Smooth muscle cell of the brain vasculature (primary cell): ENCODE data around the gene PRKG1.
"Not testable (repeated sequence)": the region's sequence is repeated elsewhere in the genome, so short reads cannot be mapped to it uniquely, and the experiment has no call there.

Experiments
- DNase-seq: peaks from one replicate; pipeline ENCODE4 v3.0.0-alpha.2; 2012; ENCODE audit warnings: low read depth, low spot score

The PRKG1 gene

GRCh38 chr10:51321980-51322379, 247.7 kb downstream of the PRKG1 start:
- no peak for DNase-seq

- no peak for DNase-seq
These were observed 251.4 kb downstream of the PRKG1 start for GRCh38 chr10:51325649-51326048.

DNA sequence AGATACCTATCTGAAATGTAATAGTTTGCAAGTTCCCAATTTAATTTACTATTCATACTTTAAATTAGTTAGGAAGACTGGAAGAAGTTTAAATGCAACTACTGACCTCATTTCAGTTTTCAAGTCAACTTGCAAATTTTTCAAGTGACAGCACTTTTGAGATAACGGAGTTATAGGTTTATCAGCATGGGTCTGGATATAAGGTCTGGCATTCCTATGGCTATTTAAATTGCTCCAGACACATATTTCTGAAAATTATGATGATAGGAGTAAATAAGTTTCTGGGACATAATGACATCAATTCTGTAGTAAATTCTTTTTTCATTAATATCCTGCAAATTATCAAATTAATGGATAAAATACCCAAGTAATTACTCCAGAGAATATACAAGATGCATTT, 251.9 kb downstream of the PRKG1 start:
- DNase-seq, result no peak

GRCh38 chr10:51327432-51327831, 253.1 kb downstream of the PRKG1 start:
- no peak for DNase-seq

DNA sequence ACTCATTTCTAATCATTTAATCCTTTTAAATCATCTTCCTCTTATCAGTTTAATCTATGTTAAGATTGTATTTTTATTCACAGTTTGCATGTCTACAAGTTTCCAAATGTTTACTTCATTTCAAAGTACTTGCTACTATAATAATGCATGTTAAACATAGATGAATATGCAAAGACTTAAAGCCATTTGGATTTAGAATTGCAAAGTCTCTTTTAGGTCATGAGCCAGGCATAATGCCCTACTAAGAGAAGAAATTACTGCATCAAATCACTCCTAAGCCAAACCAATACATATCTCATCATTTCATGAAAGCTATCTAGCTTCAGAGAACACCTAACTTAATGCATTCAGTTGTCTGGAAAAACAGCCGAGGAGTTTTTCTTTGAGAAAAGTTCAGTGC, 266.1 kb downstream of the PRKG1 start:
- no peak for DNase-seq

DNA sequence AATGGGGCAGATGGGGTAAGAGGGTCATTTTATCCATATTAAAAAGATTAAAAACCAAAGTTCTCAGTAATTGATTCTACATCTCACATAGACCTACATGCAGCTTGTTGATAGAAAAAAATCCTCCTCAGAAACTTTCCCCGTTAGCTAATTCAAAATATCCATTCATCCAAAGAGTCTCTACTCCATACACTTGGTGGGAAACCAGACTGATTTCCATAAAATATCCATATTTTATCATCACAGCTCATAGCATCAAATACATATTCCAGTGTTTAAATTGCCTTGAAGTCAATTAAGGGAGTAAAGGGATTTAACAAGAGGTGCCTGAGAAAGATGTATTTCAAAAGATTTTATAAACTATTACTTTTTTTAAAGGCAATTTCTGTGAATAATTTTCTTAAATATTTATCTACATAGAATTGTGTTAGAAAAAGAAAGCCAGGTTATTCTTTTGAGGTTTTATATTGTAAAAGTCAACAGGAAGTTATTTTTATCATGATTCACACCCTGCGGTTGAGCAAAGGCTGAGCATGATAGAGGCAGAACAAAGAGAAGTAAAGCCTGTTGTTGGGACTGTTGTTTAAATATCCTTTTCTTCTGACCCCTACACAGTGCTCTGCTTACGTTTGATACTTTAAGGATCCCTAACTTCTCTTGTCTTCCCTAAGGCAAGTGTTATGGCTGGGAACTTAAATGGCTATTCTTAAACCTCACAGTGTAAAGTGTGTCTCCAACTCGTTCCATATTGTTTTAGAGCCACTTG, 266.7 kb downstream of the PRKG1 start:
- no peak for DNase-seq

DNA sequence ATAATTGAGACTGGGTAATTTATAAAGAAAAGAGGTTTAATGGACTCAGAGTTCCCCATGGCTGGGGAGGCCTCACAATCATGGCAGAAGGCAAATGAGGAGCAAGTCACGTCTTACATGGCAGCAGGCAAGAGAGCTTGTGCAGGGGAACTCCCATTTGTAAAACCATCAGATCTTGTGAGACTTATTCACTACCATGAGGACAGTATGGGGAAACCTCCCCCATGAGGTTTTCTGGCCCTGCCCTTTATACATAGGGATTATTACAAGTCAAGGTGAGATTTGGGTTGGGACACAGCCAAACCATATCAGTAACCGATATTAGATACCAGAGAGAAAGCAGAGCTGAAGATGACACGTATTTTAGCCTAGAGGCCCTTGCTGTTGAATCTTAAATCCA, 267.5 kb downstream of the PRKG1 start:
- not testable (repeated sequence) for DNase-seq

- no peak for DNase-seq
These were observed 268.1 kb downstream of the PRKG1 start for GRCh38 chr10:51342381-51342780.

DNA sequence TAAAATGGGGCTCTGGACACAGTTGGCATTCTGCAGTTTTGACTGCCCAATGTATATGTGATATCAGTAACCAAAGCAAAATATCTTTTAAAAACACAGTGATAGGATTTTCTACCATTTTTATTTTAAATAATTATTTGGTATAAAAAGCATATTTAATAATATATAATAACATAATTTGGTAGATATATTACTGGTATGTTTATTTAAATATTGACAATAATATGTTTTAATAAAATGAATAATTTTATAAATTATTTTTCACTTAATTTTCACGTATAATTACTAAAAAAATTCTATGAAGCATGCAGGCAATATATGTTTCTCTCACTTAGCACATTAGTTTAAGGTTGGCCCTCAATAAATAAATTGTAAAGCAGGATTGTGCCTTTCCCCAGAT, 269.1 kb downstream of the PRKG1 start:
- no peak for DNase-seq

DNA sequence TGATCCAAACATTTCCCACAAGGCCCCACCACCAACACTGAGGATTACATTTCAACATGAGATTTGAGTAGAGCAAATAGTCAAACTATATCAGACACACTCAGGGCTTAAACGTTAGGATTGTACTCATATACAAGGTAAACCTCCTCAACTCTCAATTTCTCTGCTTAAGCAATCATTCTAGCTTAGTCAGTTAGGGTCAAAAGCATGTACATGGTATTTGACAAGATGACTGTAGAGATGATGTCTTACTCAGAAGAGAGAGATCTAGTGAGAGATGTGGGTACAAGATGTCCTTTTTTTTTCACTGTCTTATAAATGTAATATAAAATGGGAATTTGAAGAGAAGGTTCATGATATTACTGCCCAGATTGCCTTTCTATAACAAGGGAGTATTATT, 270.1 kb downstream of the PRKG1 start:
- DNase-seq, result no peak

DNA sequence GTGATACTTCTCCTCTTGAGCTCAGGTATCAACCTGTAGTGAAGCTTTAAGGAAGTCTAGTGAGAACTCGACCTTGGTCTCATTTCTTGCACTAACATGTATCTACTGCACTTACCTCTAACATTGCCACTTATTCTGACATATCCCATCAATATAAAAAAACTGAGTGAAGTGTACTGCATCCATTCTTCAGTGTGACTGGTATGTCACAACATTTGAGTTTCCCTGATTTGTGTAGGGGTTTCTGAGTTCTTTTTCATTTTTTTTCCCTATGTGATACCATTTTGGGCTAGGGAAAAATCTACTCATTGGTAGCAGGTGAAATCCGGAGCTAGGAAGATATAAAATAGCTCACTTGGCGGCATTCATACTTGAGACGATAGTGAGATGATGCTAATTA, 274.3 kb downstream of the PRKG1 start:
- DNase-seq, result no peak

DNA sequence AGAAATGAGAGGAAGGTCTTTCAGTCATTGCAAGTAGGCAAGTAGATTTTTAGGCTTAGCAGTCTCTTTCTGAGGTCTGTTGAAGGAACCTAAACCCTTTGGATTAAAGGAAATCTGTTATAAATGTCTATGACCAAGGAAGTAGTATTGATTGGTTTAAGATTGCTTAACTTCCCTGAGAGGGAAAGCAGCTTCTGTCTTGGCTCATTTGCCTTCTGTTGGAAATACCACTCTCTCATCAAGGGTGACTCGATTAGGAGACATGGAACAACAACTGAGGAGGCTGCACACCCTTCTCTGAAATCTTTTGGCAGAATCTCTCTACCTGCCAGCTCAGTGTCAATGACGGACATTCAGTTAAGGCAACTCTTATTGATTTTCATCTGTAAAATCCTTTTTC, 282.9 kb downstream of the PRKG1 start:
- no peak for DNase-seq

DNA sequence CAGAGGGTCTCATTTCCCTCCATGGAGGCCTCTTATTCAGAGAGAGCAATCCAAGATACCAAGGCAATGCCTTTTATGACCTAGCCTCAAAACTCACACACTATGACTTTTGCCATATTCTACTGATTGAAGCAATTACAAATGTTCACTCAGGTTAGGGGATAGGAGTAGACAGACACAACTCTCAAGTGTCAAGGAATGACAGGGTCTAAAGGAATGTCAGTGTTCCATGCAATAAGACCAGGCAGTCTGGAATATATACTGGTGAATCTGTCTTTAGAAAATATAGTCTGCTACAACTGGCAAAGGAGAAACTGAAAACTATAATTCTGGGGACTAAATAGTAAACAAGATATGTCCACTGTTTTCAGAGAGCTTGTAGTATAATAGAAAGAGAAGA, 283.9 kb downstream of the PRKG1 start:
- no peak for DNase-seq

DNA sequence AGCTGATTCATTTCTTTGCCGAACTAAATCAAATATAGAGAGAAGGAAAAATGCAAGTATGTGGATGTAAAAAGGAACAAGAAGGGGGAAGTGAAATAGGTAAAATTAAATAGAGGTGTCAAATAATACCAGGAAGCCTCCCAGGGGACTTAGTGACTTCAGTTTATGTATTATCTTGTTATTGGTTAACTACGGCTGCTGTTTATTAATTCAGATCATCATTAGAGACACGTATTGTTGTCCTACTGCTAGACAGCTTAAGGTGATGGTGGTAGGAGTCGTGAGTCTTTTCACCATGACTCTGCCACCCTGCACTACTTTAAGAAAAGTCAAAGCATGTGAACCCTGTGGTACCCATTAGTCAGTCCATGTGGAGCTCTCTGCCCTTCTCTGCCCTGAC, 289.1 kb downstream of the PRKG1 start:
- DNase-seq, result no peak

GRCh38 chr10:51364674-51365073, 290.4 kb downstream of the PRKG1 start:
- no peak for DNase-seq

- DNase-seq, result no peak
These were observed 291.8 kb downstream of the PRKG1 start for GRCh38 chr10:51366044-51366443.

GRCh38 chr10:51367127-51367526, 292.8 kb downstream of the PRKG1 start:
- no peak for DNase-seq

- no peak for DNase-seq
These were observed 293.4 kb downstream of the PRKG1 start for GRCh38 chr10:51367694-51368093.

GRCh38 chr10:51368943-51369342, 294.7 kb downstream of the PRKG1 start:
- no peak for DNase-seq

GRCh38 chr10:51369903-51370302, 295.6 kb downstream of the PRKG1 start:
- DNase-seq, result no peak

DNA sequence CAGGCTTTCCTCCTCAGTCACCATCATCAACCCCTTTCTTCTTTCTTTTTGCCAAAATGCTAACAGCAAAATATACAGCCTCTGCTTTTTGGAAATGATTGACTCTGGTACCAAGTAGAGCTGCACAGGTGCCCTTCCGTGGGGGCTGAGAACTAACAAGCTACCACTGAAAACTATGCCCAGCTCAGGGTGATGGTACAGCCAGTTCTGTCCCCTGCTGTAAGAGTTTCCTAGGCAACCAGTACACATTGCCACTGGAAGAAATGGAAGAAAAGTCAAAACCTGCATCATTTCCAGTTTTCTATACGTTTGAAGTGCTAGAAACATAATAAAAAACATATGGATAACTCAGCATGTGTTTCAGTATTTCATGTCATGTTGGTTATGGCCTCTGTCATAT, 297.5 kb downstream of the PRKG1 start:
- no peak for DNase-seq

GRCh38 chr10:51375790-51376189, 301.5 kb downstream of the PRKG1 start:
- no peak for DNase-seq

- DNase-seq, result no peak
These were observed 303.0 kb downstream of the PRKG1 start for GRCh38 chr10:51377070-51377931.
